ENCODE data around the gene RRP15.

The RRP15 gene

DNA sequence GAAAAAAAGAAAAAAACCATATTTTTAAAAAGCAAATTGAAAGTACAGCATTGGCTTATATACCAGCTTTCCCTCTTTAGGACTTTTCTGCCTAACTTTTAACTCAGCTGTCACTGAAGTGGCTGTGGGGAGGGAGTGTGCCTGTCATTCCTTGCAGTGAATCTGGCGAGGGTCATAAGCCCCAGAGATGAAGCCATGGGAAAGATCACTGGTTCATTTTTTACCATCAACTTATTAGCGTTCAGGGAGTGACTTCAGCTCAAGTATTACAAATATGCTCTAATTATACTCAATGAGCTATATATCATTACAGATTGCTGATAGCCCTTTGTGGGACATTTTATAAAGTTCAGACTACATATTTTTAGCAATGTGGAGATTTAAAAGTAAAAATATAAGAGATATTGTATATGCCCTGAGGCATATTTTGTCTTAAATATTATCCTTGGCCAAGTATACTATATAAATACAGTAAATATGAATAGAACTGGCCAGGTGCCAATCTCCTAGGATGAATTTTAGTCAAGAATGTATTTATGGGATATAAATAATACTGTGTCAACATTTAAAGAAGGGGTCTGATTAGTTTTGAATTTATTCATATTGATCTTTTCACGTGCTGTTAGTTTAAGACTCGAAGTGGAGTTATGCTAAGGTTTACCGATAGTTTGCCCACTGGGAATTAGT lies 64.4 kb downstream of the RRP15 start:
- Mint-ChIP-seq H3K27me3 (peaks cover 0 to 15% of the 10 kb centered on the region in 2 donors), H3K9me3 (no peaks in the 10 kb centered on the region), H3K4me3 (no peak overlapping the region), H3K27ac (no peak overlapping the region), H3K4me1 (ENCODE audit: low read depth in 2 of 2) (peaks cover 20 to 28% of the 10 kb centered on the region in 2 donors), H3K36me3 (ENCODE audit: insufficient read depth) (peaks cover 8% of the 10 kb centered on the region)
- DNase-seq (no peak), ATAC-seq (replicated peaks) (no peak)

DNA sequence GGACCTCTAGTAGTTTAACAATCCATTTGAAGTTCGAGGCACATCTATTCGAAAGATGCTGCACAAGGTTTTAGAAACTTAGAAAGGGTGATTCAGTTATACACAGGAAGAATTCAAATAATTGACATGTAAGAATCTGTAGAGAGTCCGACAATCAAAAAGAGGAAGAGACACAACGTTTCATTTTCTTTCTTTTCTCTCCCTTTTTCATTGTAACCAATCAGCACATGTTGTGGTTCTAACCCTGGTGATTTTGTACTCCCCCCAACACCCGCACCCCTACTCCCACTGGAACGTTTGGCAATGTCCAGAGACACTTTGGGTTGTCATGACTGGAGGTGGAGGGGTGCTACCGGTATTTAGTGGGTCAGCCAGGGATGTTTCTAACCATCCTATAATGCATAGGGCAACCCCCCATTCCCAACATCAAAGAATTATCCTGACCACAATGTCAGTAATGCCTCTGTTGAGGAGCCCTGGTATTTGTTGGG lies 65.0 kb downstream of the RRP15 start:
- Mint-ChIP-seq H3K4me1 (ENCODE audit: low read depth in 2 of 2) (peaks cover 20 to 28% of the 10 kb centered on the region in 2 donors), H3K9me3 (no peaks in the 10 kb centered on the region), H3K36me3 (ENCODE audit: insufficient read depth) (peaks cover 8% of the 10 kb centered on the region), H3K4me3 (no peak overlapping the region), H3K27me3 (peaks cover 0 to 15% of the 10 kb centered on the region in 2 donors), H3K27ac (no peak overlapping the region)
- DNase-seq (no peak), ATAC-seq (replicated peaks) (no peak)

DNA sequence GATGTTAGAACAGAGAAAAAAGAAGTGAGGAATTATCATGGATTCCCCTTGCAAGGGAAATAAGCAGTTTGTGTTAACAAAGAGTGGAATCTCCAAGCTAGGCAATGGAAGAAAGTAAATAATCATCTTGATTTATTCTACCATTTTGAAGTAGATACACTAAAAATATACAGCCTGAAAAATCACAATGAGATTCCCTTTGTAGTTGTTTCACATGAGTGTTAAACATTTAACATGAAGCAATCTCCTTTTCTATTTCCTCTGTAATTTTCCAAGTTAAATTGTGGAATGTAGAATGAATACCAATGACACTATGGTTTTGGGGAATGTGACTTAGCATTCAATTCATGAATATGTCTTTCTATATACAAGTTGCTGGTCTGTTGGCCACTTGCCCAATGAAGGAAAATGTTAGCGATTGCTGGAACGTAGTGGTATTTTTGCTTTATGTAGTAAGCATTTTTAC lies 65.7 kb downstream of the RRP15 start:
- Mint-ChIP-seq H3K36me3 (ENCODE audit: insufficient read depth) (peaks cover 7% of the 10 kb centered on the region), H3K4me1 (ENCODE audit: low read depth in 2 of 2) (peaks cover 20 to 28% of the 10 kb centered on the region in 2 donors), H3K4me3 (peak overlapping the region; percentile 76 to 78), H3K9me3 (no peaks in the 10 kb centered on the region), H3K27me3 (peaks cover 0 to 15% of the 10 kb centered on the region in 2 donors), H3K27ac (peak overlapping the region; percentile 74 to 83)
- no peak for ATAC-seq (replicated peaks)
- no peak for DNase-seq

DNA sequence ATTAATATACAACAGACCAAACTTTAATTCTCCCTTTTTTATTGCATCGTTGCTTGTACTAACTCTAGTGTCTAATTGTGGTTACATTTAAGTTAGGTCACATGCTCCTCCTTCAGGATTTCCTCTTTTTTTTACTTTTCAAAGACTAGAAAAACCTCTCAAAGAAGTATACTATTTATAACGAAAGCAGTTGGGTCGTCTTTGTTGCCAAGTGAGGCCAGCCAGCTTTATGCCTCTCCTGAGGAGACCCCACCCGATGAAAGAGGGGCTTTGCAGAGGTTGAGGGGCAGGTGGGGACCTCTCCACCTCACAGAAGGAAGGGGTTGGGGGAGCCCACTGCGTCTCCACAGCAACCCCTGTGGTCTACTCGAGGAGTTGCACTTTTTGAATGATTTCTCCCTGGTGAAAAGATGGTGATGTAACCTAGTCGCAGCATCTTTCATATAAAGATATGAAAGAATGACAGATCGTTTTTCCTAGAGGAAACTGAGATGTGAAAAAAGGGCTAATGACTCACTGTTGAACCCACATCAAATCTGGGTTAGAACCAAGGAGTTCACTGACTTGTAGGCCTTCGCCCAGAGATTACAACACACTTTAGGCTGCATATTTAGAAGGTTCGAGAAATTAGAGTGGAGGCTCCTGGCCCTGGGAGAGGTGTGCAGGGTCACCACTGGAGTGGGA lies 66.4 kb downstream of the RRP15 start:
- peak overlapping the region; percentile 74 to 83 for H3K27ac Mint-ChIP-seq
- peaks cover 20 to 23% of the 10 kb centered on the region in 2 donors for H3K4me1 Mint-ChIP-seq (ENCODE audit: low read depth in 2 of 2)

DNA sequence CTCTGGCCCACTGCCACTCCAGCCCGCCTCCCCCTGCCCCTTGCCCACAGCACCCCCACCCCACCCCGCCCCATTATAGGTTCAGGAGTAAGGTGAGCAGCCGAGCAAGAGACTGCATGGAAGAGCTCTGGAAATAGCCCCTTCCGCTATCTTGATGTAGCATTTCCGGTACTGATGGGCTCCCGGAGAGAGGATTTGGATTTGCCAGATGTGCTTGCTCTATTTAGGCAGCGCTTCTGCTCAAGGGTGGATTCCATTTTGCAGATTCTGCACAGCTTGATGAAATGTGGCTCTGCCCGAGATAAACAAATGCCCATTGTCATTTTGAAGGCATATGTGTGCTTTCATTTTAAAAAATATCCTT lies 67.0 kb downstream of the RRP15 start:
- Mint-ChIP-seq H3K4me3 (no peak overlapping the region), H3K4me1 (ENCODE audit: low read depth in 2 of 2) (peaks cover 17 to 20% of the 10 kb centered on the region in 2 donors), H3K27ac (no peak overlapping the region), H3K36me3 (ENCODE audit: insufficient read depth) (no peaks in the 10 kb centered on the region), H3K9me3 (no peaks in the 10 kb centered on the region), H3K27me3 (peaks cover 0 to 4% of the 10 kb centered on the region in 2 donors)
- ATAC-seq (replicated peaks) (no peak), DNase-seq (no peak)

More for the DNA sequence above, 66.4 kb downstream of the RRP15 start:
- H3K4me3 Mint-ChIP-seq = peak overlapping the region; percentile 76 to 78
- ATAC-seq (replicated peaks) (peak; percentile 64), DNase-seq (peak in 2 of 3 experiments; percentile 9 to 12)
- peaks cover 0 to 9% of the 10 kb centered on the region in 2 donors for H3K27me3 Mint-ChIP-seq
- H3K9me3 Mint-ChIP-seq = no peaks in the 10 kb centered on the region
- H3K36me3 Mint-ChIP-seq (ENCODE audit: insufficient read depth) = no peaks in the 10 kb centered on the region

DNA sequence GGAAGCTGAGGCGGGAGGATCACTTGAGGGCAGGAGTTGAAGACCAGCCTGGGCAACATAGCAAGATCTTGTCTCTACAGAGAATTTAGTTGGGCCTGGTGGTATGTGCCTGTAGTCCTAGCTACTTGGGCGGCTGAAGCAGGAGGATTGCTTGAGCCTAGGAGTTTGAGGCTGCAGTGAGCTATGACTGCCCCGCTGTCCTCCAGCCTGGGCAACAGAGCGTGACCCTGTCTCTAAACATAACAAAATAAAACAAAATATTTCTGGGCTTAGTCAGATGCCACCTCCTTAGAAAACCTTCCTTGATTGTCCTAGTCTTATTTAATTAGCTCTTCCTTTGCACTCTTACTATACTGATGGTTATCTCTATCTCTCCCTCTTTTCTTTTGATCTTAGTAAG lies 68.6 kb downstream of the RRP15 start:
- Mint-ChIP-seq H3K9me3 (no peaks in the 10 kb centered on the region), H3K36me3 (ENCODE audit: insufficient read depth) (no peaks in the 10 kb centered on the region), H3K27me3 (no peaks in the 10 kb centered on the region)

DNA sequence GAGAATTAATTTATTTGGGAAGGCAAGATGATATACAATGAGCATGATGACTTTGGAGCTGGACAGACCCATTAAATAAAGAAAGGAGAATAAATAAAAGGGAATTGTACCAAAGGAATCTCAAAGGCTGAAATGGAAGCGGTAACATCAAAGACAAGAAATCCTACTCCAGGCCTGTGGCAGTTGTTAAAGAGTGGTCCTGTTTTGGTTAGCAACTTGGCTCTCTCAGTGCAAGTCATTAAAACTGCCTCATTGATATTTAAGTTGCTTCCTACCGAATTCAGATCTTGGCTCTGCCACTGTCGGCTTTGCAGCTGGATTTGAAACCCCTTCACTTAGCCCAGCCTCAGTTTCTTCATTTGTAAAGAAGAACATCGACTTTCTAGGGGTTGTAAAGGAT lies 70.2 kb downstream of the RRP15 start:
- H3K4me3 Mint-ChIP-seq = no peak overlapping the region
- no peak overlapping the region for H3K27ac Mint-ChIP-seq
- no peak for ATAC-seq (replicated peaks)
- no peak for DNase-seq
- no peaks in the 10 kb centered on the region for H3K36me3 Mint-ChIP-seq (ENCODE audit: insufficient read depth)
- peaks cover 8 to 9% of the 10 kb centered on the region in 2 donors for H3K4me1 Mint-ChIP-seq (ENCODE audit: low read depth in 2 of 2)
- H3K27me3 Mint-ChIP-seq = no peaks in the 10 kb centered on the region
- H3K9me3 Mint-ChIP-seq = no peaks in the 10 kb centered on the region

More for the DNA sequence above, 68.6 kb downstream of the RRP15 start:
- Mint-ChIP-seq H3K27ac (no peak overlapping the region), H3K4me3 (no peak overlapping the region), H3K4me1 (ENCODE audit: low read depth in 2 of 2) (peaks cover 9 to 10% of the 10 kb centered on the region in 2 donors)
- ATAC-seq (replicated peaks) (no peak), DNase-seq (no peak)

DNA sequence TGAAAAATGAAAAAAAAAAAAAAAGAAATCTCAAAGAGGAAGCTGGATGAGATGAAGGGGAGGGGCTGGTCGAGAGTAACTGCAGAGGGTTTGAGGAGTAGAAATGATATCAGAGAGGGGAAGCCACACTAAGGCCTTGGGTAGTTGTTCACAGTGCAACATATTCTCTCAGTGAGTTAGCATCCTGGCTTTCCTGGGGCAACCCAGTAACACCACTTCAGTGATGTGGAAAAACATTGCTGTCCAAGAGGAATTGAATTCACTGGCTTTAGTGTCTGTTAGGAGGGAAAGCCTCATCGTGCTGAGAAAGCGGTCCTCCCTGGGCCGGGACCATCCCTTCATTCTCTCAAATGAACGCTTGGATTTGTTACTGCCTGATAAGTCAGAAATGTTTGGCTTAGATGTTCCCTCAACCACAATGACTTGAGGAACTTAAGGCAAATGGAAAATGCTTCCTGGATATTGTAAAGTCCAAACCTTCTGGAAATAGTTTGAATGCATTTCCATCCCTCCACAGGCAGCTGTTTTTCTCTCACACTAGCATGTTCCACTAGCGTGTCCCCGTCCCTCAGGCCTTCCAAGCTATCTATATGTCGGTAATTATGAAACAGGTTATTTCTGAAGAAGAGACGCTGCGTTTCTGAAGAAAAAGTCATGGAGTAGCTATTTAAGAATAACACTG lies 72.3 kb downstream of the RRP15 start:
- Mint-ChIP-seq H3K36me3 (ENCODE audit: insufficient read depth) (no peaks in the 10 kb centered on the region), H3K9me3 (no peaks in the 10 kb centered on the region), H3K4me3 (no peak overlapping the region), H3K27ac (no peak overlapping the region), H3K4me1 (ENCODE audit: low read depth in 2 of 2) (no peaks in the 10 kb centered on the region), H3K27me3 (no peaks in the 10 kb centered on the region)
- ATAC-seq (replicated peaks) (no peak), DNase-seq (no peak)

DNA sequence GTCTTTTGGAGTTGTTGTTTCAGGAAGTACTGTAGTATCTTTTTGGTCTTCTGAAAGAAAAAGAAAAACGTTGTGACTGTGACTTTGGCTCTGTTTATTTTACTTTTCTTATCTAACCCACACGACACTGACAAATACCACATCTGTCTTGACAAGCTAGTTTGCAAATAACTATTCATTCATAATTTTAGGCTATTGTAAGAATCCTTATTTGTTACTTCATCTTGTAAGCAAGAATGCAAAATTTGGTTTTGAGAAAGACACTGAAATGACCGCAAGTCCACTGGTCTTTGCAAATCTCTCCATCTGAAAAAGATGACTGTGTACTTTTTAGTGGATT lies 72.8 kb downstream of the RRP15 start:
- Mint-ChIP-seq H3K27me3 (no peaks in the 10 kb centered on the region), H3K27ac (no peak overlapping the region), H3K4me1 (ENCODE audit: low read depth in 2 of 2) (no peaks in the 10 kb centered on the region), H3K36me3 (ENCODE audit: insufficient read depth) (no peaks in the 10 kb centered on the region), H3K4me3 (no peak overlapping the region), H3K9me3 (no peaks in the 10 kb centered on the region)
- no peak for DNase-seq
- ATAC-seq (replicated peaks) = no peak

DNA sequence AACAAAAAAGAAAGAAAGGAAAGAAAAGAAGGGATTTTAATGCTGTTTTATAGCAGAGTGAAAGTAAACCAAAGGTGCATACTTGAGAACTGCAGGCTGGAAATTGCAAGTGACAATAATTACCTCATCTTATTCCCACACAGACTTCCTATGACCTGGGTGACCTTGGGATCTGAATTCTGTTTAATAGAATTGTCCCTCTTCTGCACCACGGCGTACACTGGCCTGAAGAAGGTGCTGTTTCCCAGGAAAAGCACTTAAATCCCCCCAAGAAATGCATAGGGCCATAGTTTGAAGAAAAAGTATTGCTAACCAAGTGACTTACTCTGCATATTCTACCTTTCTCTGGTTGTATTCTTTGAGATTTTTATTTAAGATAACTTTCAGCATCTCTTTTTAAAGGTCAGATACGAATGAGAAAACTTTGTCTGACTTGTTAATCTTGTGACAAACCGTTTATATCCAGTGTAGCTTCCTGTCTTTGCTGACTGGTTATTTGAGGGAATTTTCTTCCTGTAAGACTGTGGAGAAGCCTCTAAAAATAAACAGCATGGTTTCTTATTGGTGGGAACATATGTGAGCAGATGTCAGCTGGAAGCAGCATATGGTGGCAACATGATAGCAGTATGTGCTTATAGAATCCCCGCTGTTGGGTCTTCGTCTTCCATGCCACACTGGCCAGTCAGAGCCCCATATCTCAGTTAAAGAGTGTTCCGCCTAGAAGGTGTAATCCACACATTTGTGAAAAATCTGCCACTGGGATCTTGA lies 76.4 kb downstream of the RRP15 start:
- no peaks in the 10 kb centered on the region for H3K4me1 Mint-ChIP-seq (ENCODE audit: low read depth in 2 of 2)
- no peak overlapping the region for H3K27ac Mint-ChIP-seq
- no peaks in the 10 kb centered on the region for H3K36me3 Mint-ChIP-seq (ENCODE audit: insufficient read depth)
- DNase-seq (no peak), ATAC-seq (replicated peaks) (no peak)
- H3K4me3 Mint-ChIP-seq = no peak overlapping the region
- no peaks in the 10 kb centered on the region for H3K27me3 Mint-ChIP-seq
- H3K9me3 Mint-ChIP-seq = no peaks in the 10 kb centered on the region

DNA sequence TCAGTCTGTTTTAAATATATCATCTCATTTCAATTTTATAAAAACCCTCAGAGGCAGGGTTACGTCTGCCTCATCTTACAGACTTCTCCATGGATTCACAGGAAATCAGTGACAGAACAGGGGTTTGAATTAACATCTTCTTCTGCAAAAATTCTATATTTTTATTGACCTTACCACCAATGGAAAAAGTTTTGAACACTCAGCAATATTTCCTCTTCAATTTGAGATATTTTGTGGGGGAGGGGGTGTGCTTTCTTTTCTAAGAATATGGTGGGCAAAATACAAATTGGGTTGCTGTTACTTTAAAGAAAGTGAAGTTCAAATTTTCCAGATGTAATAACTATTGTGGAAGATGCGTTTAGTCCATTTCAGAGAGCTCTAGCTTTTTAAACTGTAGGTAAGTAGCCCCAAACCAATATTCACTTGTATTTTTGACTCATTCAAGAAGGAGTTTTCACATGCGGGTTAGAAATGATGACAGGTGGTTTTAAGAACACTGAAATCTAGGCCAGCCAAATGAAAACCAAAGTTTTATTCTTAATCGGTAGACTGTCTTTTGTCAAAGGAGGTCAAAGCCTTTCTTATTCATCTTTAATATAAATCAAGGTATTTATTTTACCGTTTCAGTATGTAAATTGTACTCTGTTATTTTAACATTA lies 77.5 kb downstream of the RRP15 start:
- DNase-seq (no peak), ATAC-seq (replicated peaks) (no peak)
- Mint-ChIP-seq H3K4me3 (no peak overlapping the region), H3K9me3 (no peaks in the 10 kb centered on the region), H3K36me3 (ENCODE audit: insufficient read depth) (no peaks in the 10 kb centered on the region), H3K4me1 (ENCODE audit: low read depth in 2 of 2) (no peaks in the 10 kb centered on the region), H3K27me3 (no peaks in the 10 kb centered on the region), H3K27ac (no peak overlapping the region)

DNA sequence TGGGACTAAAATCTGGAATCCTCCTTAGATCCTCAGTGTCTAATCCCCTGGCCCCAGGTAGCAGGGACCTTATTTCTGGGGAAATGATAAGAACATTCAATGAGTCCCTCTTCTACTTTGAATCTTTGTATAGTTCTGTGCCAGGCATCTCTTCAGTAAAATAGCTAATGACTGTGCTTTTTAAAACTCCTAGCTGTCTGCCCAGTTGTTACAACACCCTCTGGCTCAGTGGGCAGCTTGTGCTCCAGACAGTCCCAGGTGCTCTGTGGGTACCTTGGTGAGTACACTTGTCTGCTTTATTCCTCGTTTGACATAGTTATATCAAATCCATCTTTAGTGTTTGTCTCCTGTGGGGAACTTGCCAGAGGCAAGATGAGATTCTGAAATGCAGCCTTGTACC lies 78.0 kb downstream of the RRP15 start:
- Mint-ChIP-seq H3K4me3 (no peak overlapping the region), H3K27ac (no peak overlapping the region), H3K4me1 (ENCODE audit: low read depth in 2 of 2) (no peaks in the 10 kb centered on the region), H3K36me3 (ENCODE audit: insufficient read depth) (no peaks in the 10 kb centered on the region), H3K9me3 (no peaks in the 10 kb centered on the region), H3K27me3 (no peaks in the 10 kb centered on the region)
- no peak for DNase-seq
- ATAC-seq (replicated peaks) = no peak

Measured in effector memory CD8-positive, alpha-beta T cell (primary cell).